GM19438 (cell line): ENCODE measurements around the gene MCF2L.

Experiments used
- ATAC-seq: cut with Tn5 transposase; IDR thresholded peaks from one replicate; pipeline ENCODE4 v1.9.1; 2021; ENCODE audit warnings: low read depth; ENCODE audit not compliant: unreplicated experiment

The MCF2L gene

DNA sequence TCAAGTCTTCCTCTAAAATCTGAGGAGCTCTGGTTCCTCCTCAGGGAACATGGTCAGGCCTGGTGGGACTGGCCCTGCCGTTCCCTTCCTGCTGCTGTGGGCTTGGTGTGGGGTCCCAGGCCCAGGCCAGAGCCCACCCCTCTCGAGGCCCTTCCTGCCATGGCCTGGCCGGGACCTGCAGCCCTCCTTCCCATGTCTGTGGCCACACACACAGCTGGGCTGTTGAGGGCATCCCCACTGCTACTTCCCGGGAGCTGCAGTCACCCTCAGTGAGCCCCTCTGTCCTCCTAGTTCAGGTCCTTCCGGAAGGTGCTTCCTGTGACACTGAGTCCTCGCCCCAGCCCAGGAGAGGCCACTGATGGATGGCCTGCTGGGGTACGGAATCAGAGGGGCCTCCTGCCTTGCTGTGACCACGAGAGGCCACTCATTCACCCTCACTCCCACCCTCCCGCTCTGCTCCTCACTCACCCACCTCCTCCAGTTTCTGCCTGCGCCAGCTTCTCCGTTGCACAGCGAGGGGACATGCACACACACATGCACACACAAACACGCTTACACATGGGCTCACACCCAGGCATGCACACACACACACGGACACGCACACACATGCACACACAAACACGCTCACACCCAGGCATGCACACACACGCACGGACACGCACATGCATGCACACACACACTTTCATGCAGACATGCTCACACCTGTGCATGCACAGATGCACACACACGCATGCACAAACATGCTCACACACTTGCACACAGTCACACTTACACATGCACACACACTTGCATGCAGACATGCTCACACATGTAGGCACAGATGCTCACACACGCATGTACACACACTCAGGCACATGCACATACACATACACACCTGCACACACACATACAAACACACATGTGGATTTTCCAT lies 7.3 kb upstream of the MCF2L start:
- no peak for ATAC-seq

DNA sequence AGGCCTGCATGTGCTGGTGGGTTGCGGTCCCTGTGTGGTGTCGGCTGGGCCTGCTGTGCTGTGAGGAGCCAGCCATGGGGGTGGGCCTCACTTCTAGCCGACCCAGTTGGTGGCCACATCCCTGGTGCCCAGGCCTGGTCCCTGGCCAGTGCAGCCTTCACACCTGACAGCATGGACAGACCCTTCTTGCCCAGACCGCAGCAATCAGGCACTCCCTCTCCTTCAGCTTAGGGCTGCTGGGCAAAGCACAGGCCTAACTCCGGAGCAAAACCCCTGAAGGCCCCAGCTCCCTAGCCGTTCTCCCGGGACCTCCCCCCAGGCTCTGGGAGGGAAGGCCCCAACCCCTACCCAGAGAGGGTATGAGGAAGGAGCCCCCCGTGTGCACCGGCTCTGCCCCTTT lies 6.6 kb upstream of the MCF2L start:
- no peak for ATAC-seq

DNA sequence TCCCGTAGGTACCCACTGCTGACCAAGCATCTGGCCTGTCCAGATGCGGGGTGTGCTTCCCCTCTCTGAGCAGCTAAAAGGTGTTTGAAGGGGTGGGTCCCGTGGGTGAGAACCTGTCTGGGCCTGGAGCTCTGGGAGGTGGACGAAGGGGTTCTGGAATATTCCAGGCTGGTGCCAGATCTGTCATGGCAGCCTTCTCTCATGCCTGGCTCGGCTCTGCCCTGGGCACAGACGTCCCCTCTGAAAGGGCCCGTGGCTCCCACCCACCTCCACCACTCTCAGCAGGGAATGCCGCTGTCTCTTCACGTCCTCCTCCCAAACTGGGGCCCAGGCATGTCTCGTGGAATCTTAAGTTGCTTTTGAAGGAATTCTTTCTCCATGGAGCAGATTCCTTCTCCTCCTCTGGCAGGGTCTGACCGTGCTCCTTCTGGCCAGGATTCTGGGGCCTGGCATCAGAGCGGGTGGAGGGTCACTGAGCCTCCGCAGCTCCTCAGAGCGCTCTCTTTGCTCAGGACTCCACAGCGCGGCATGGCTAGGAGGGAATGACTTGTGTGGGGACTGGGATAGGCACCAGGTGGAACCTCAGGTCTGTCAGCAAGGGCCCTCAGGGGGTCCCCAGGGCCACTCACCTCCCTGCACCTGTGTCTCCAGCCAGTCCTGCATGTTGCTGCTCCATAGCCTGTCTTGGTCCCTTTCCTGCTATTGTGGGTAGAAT lies 5.9 kb upstream of the MCF2L start:
- no peak for ATAC-seq

DNA sequence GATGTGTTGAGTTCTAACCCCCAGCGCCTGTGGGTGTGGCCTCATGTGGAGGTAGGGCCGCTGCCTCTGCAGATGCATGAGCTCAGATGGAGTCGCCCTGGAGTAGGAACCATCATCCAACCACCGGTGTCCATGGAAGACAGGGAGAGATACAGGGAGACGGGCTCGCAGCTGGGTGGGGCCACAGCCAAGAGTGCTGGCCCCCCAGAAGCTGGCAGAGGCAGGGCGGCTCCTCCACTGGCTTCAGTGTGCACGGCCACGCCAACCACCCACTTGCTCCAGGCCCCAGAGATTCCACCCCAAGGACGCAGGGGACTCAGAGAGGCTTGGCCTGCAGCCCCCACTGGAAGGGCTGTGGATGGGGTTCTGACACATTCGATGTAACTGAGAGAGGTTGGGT lies 5.4 kb upstream of the MCF2L start:
- ATAC-seq, result no peak

DNA sequence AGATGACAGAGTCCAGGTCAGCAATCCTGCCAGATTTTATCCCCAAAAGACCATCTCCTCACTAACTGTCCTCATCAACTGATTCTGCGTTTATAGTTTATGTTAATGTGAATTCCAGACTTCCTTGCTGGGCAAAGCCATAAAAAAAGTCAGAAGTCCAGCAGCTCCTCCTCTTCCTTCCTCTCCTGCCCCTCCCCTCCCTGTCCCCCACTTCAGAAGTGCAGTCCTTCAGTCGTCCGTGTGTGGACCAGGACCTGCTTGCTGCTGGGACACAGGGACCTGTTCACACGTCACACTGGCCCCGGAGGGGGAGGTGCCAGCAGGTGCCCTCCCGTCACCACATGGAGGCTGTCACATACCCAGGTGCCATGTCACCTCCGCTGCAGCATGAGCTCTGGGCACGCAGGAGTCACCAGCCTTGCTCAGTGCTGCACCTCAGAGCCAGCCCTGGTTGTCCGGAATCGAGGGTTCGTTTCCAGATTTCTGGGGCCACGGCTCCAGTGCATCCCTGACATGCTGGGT lies 4.0 kb upstream of the MCF2L start:
- ATAC-seq, result no peak

DNA sequence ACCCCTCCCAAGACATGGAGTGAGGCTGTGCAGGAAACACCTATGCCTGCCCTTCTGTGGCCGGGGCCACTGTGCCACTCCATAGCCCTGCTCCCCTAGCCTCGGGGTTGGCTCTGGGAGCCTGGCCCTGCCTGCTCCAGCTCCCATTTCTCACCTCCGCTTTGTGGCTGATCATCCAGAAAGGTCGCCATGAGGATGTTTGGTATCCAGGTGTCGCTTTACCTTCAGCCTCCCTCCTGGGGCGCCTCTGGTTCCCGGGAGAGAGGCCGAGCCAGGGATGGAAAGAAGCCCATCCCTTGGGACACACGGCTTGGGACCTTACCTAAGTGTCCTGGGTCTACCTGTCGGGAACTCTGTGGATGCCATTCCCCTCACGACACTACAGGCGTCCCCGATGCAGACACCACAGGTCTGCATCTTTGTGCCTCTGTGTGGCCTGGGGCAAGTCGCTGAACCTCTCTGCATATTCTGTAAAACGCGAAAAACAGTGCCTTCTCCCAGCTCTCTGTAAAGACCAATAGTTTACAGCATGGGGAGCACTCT lies 3.4 kb upstream of the MCF2L start:
- no peak for ATAC-seq

DNA sequence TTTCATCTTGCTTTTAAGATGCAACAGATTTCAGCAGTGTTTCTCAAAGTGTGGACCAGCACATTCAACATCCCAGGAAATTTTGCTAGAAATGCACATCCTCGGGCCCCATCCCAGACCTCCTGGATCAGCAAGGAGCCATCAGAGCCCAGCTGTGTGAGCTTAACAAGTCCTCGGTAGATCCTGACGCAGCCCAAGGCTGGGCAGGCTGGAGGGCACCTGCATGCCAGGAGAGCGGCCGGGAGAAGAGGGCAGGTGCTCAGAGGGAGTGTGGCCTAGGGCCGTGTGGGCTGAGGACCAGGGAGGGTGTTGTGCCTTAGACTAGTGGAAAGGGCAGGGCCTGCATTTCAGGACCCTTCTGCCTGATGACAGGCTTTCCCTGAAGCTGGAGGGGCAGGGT lies 2.2 kb upstream of the MCF2L start:
- no peak for ATAC-seq

DNA sequence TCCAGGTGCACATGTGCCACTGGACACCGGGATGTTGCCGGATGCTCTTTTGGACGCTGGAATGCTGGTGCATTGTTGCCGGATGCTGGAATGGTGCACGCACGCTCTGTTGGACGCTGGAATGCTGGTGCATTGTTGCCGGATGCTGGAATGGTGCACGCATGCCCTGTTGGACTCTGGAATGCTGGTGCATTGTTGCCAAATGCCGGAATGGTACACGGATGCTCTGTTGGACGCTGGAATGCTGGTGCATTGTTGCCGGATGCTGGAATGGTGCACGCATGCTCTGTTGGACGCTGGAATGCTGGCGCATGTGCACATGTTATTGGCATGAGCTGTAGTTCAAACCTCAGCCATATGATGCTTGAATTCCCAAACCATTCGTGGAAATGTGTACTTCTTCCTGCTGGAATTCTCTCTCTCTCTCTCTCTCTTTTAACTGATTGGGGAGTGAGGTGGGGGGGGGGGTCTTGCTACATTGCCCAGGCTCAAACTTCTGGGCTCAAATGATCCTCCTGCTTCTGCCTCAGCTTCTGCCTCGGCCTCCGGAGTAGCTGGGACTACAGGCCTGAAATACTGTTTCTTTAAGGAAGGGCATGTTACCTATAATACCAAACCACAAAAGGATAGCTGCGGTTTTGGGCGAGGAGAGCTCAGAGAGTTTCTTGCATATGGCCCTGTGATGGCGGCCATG lies 1.2 kb upstream of the MCF2L start:
- ATAC-seq, result no peak

DNA sequence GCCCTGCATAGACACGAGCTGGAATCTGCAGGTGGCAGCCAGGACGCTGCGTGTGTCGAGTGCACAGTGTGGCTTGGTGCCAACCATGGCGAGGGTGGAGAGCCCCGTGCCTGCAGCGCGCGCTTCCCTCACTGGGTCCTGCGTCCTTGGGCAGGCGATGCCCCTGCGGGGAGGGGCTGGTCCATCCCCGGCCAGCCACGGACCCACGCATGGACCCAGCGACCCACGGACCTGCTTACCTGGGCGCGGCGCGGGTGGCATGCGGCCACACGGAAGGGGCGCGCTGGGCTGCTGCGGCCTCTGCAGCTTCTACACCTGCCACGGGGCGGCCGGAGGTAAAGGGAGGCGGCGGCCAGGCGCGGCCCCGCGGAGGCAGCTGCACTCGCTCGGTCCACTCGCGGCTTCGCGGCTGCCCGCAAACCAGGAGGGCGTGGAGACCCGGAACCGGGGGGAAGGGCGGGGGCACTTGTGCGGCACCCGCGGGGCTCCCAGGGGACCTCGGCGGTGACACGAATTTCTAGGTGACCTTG lies 569 bp upstream of the MCF2L start:
- ATAC-seq, result no peak

DNA sequence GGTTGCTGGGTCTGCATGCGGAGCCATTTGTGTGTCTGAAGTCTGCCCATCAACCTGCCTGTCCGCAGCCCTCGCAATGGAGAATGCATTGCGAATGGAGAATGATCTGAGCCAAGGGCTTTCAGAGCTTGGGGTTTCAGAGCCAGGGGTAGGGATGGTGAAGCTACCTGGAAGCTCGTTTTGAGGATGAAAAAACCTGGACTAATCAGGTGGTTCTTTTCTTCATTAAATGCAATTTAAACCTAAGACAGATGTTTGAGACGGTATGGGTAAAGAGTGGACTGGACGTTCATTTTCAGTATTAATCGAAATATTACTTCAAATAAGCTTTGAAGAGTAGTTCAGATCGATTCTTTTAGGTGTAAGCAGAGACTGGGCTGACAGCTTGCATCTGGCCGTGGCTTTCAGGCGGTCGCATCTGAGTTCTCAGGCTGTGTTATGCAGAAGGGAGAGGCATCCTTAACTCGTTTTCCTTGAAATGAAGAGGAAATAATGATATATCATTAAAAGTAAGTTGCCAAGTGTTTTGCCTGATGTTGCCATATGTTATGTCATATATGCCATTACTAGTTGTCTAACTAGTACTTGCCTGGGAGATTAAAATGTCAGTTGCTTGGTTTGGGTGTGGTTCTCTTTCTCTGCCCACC lies 801 bp downstream of the MCF2L start:
- no peak for ATAC-seq

DNA sequence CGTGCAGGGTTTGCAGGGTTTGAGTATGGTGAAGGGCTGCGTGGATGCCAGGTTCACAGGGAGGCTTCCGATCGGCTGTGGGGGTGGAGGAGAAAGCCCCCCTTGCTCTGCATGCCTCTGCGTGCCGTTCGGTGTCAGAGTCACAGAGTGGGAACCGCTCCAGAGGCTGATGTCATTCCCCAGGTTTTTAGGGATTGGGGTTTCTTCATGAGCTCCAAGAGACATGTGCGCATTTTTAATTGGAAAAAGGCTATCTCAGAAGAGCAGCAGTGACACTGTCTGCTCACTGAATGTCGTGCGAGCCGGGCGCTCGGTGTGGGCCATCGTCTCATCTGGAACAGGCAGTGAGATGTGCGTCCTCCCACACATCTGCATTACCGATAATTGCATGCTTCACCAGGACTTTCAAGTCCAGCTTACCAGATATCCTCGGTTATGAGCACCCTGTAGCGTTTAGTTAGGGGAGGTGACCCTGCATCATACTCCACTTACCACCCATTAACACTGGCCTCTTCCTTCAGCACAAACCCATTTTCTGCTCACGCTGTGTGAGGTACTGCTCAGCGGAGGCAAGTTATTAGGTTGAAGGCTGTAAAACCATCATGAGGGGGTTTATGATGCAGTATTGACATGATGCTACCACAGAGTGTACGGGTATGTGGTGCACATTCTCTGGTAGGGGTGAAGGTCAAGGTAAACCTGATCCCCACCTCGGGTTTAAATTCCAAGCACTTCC lies 1.7 kb downstream of the MCF2L start:
- ATAC-seq, result no peak

DNA sequence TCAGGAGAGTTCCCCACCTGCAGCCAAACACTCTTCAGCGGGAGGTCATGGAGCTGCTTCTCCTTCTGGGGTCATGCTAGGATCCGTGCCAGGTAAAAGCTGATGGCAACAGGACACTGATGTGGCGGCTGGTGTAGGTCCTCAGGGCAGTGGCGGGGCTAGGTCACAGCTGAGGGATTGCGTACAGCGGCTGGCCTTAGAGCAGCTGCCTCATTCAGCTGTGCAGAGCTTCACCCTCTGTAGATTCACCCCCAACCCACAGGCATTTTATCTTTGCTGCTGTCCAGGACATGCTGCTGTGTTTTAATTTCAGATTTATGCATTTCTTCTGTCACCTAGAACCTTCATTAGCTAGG lies 2.3 kb downstream of the MCF2L start:
- no peak for ATAC-seq

DNA sequence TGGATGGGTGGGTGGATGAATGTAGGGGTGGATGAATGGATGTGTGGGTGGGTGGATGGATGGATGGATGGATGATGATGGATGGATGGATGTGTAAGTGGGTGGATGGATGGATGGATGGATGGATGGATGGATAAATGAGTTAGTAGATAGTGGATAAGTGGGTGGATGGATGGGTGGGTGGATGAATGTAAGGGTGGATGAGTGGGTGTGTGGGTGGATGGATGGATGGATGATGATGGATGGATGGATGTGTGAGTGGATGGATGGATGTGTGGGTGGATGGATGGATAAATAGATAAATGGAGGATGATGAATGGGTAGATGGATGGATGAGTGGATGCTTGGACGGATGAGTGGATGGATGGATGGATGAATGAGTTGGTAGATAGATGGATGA lies 3.2 kb downstream of the MCF2L start:
- ATAC-seq, result no peak

DNA sequence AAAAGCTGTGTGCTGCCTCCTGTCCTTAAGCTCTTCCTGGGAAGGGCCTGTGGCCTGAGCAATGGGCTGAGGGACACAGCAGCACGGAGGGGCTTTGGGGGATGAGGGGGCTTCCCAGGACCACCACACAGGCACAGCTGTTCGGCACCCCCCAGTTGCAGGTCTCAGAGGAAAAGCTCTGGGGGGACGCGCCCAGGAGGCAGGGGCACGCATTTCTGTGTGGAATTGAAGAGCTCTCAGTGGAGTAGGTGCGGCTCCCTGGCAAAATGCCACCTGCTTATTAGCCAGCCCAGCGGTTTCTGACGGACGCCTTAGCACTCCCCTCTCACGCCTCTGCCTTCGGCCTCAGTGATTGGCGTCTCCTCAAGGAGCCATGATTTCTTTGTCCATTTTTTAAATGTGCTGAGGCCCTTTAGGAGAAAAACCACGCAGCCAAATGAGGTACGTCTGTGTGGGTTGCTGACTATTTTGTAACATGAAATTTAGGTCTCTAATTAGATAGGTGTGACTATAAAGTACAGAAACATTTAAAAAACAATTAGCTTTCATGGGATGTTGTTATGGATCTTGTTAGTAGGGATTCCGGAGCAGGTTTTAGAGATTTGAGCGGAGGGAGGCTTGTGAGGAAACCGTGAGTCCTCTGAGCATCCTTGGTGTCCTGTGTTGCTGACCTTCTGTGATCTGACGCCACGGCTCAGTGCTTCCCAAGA lies 4.0 kb downstream of the MCF2L start:
- ATAC-seq, result no peak

DNA sequence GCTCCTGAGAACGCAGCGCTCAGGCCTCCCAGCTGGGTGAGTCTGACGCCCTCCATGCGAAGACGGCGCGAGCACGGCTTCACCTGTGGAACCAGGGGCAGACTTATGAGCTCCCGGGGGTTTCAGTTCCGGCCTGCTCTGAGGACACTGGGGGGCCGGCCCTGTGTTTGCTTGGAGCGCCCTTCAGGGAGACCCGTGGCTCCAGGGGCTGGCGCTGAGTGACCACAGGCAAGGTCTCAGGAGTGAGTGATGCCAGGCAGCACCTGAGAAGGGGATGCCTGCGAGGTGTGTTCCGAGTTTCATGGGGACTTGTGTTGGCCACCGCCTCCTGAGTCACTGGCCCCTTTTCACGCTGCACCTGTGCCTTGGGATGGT lies 4.5 kb downstream of the MCF2L start:
- no peak for ATAC-seq

DNA sequence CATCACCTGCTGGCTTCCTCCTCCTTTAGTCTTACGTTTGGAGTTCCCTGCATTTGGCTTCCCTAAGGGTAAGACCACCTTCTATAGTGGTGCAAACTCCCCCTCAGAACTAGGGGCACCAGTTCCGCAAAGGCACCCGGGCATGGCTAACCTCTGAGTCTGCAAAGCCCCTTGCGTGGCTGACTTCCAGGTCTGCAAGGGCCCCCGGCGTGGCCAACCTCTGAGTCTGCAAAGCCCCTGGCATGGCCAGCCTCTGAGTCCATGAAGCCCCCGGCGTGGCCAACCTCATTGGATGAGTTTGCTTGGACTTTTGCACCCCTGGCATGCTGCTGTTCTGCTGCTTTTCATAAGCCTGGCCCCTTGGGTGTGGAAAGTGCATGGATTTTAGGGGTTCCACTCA lies 5.1 kb downstream of the MCF2L start:
- no peak for ATAC-seq

DNA sequence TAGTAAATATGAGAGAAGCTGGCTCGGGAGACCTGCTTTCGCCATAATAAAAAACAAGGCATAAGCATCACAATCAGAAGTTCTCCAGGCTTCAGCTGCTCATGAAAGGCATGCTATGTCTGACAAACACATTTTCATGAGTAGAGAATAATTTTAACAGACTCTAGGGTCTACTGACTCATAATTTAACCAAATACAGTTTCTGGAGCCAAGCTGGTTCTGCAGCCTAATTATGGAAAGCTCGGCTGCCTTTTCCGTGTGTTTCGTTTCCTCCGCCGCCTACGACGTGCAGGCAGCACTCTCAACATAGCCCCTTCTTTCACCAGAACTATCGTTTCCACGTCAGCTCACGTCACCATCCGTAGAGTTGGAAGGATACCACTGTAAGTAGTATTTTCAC lies 5.7 kb downstream of the MCF2L start:
- no peak for ATAC-seq

DNA sequence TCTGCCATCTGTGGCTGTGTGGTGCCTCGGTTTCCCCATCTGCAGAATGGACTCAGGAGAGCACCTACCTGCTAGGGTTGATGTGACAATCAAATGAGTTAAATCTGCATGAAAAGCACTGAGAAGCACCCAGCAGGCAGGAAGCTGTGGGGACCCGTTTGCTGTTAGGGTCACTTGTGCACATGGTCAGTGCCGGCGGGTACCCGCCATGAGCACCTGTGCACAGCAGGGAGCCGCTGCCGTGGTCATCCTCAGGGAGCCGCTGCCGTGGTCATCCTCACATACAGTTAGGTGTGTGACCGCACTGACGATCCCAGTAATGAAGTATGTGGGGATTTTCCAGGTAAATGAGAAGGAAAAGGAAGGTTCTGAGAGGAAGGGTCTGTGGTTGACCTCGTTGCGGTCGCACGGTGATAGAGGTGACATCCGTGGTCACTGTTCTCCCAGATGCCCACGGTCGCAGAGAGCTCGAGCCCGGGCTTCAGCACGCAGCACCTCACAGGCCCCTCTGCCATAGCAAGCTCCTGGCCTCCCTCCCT lies 6.5 kb downstream of the MCF2L start:
- no peak for ATAC-seq

DNA sequence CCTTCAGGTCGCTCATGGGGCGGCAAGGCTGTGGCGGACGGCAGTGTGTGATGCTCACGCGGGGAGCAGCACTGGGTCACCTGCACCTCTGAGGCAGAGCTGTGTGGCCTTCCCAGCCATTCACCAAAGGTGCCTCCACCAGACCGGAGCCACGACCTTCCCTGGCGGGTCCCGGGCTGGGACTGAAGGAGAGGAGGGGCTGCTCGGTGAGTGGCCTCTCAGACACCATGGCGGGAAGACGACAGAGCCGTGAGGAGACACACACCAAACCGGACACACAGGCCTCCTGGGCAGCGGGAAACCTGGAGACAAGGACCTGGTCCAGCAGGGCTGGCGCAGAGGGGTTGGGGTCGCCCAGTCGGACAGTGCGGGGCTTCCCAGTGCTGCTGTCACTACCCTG lies 7.5 kb downstream of the MCF2L start:
- ATAC-seq, result no peak
